HepG2 (cell line): ENCODE data around the gene TENT5A. TPM values are rescaled to one million over a fixed set of nuclear protein-coding genes. Genes with fewer than 3 reads are reported as not detected.
A peak's percentile ranks its signal among the peaks of the same experiment; 100 is the strongest.

ENCODE experiments used
- ATAC-seq: fragments of 200-7000 bp; cut with Tn5 transposase; 3 replicates; pipeline ENCODE4 v1.9.1; 2020; ENCODE audit warnings: mild to moderate bottlenecking, moderate library complexity
- BruUV-seq: library from RNA; stranded (reverse); fragments of 400-500 nt; replicated peaks from 2 replicates; lab custom pipeline; 2021; lab: Mats Ljungman, UMichigan
- CTCF ChIA-PET: fragments of 300-600 bp; formaldehyde crosslinking; extraction: SDS; loops from one replicate; lab custom pipeline; 2021; ENCODE audit warnings: low total read pairs, inconsistent platforms, low intra/inter-chr PET ratio; lab: Yijun Ruan, JAX
- POLR2A ChIA-PET: fragments of 350-600 bp; sonication (Branson Sonifier 250); formaldehyde crosslinking; loops from one replicate; lab custom pipeline; 2020; ENCODE audit warnings: antibody characterized with exemption, inconsistent platforms; lab: Yijun Ruan, JAX
- DNase-seq: peaks from one replicate; pipeline ENCODE4 v3.0.0-alpha.2; 2015; ENCODE audit warnings: low spot score
- FAIRE-seq: peaks from 3 replicates; lab custom pipeline; 2011; peaks lifted over from hg19 to GRCh38; lab: Jason Lieb, UNC
- H2AFZ ChIP-seq: one replicate; pipeline ENCODE4 v1.6.1; 2011; ENCODE audit warnings: low read length, inconsistent platforms
- H3K27ac ChIP-seq: fragments of 300-600 bp; 3 replicates; pipeline ENCODE4 v1.8.0; 2011; ENCODE audit warnings: mixed run types, mild to moderate bottlenecking, mixed read lengths, low read length, inconsistent platforms; ENCODE audit not compliant: insufficient read depth; ENCODE audit errors: extremely low read length
- H3K27me3 ChIP-seq, 2 experiments: fragments of 200-600 bp in 1 of 2; 2 replicates in 1 of 2; 3 replicates in 1 of 2; pipeline versions ENCODE4 v1.6.0 to v1.8.0; 2011; ENCODE audit warnings: low read length in 2 of 2, mild to moderate bottlenecking in 2 of 2, moderate library complexity in 2 of 2, inconsistent platforms in 1 of 2; ENCODE audit not compliant: insufficient read depth in 2 of 2, control insufficient read depth in 1 of 2
- H3K36me3 ChIP-seq, 2 experiments: fragments of 200-600 bp in 1 of 2; replicated peaks in 1 of 2; 2 replicates in 1 of 2; 3 replicates in 1 of 2; pipeline versions ENCODE4 v1.5.1 to v1.8.0; 2011; ENCODE audit warnings: low read length in 2 of 2, inconsistent platforms in 1 of 2; ENCODE audit not compliant: insufficient read depth in 2 of 2, control insufficient read depth in 1 of 2
- H3K4me1 ChIP-seq: 2 replicates; pipeline ENCODE4 v1.5.1; 2012; ENCODE audit warnings: low read length, inconsistent platforms; ENCODE audit not compliant: insufficient read depth
- H3K4me2 ChIP-seq: 2 replicates; pipeline ENCODE4 v1.6.0; 2011; ENCODE audit warnings: low read depth, low read length, inconsistent platforms
- H3K4me3 ChIP-seq, 3 experiments: fragments of 200-600 bp in 1 of 3; sonication (generic), shearing (Covaris generic) in 1 of 3; replicated peaks in 1 of 3; 2 replicates each; pipeline ENCODE4 v1.5.1; 2011 to 2016; ENCODE audit warnings: low read length in 3 of 3, inconsistent platforms in 2 of 3, low read depth in 2 of 3, mild to moderate bottlenecking in 2 of 3, control low read depth in 1 of 3, mixed read lengths in 1 of 3; ENCODE audit not compliant: insufficient read depth in 1 of 3
- H3K79me2 ChIP-seq: one replicate; pipeline ENCODE4 v1.6.1; 2011; ENCODE audit warnings: low read length, inconsistent platforms; ENCODE audit not compliant: insufficient read depth
- H3K9ac ChIP-seq: 2 replicates; pipeline ENCODE4 v1.6.0; 2011; ENCODE audit warnings: mild to moderate bottlenecking, low read depth, low read length, inconsistent platforms; ENCODE audit not compliant: insufficient read depth
- H3K9me3 ChIP-seq: 2 replicates; pipeline ENCODE4 v1.5.1; 2012; ENCODE audit warnings: mild to moderate bottlenecking, low read length
- H4K20me1 ChIP-seq: 2 replicates; pipeline ENCODE4 v1.6.0; 2011; ENCODE audit warnings: inconsistent platforms, mild to moderate bottlenecking, low read length, moderate library complexity; ENCODE audit not compliant: insufficient read depth
- ARID3A ChIP-seq: IDR thresholded peaks from 2 replicates; pipeline ENCODE4 v1.6.1; 2012; ENCODE audit warnings: low read depth, low read length, improper control_type of control experiment
- CAMTA2 ChIP-seq: sonication (generic); formaldehyde crosslinking; IDR thresholded peaks from 2 replicates; pipeline ENCODE4 v1.4.0; 2020; ENCODE audit warnings: mild to moderate bottlenecking, missing genetic modification reagents, borderline replicate concordance
- DDIT3 ChIP-seq: sonication (generic); formaldehyde crosslinking; IDR thresholded peaks from 2 replicates; pipeline ENCODE4 v1.4.0; 2020; ENCODE audit warnings: mild to moderate bottlenecking, missing genetic modification reagents
- FOXM1 ChIP-seq: sonication (generic); formaldehyde crosslinking; IDR thresholded peaks from 2 replicates; pipeline ENCODE4 v1.5.0; 2020; ENCODE audit warnings: missing genetic modification reagents
- NFE2L2 ChIP-seq: fragments of 150-350 bp; IDR thresholded peaks from 2 replicates; pipeline ENCODE4 v1.6.1; 2014; ENCODE audit warnings: low read length
- NR2F1 ChIP-seq, 2 experiments: fragments of 450-650 bp in 1 of 2; formaldehyde crosslinking in 1 of 2; IDR thresholded peaks; 2 replicates each; pipeline versions ENCODE4 v1.5.0 to v1.6.1; 2016 to 2020; ENCODE audit warnings: mild to moderate bottlenecking in 1 of 2, missing compliant biosample characterization in 1 of 2, missing genetic modification reagents in 1 of 2, moderate library complexity in 1 of 2
- NR2F6 ChIP-seq, 2 experiments: IDR thresholded peaks; 2 replicates each; pipeline ENCODE4 v1.6.1; 2016; ENCODE audit warnings: antibody characterized with exemption in 1 of 2, mild to moderate bottlenecking in 1 of 2
- RXRB ChIP-seq: IDR thresholded peaks from 2 replicates; pipeline ENCODE4 v1.6.1; 2016; ENCODE audit warnings: borderline replicate concordance, missing genetic modification reagents, missing compliant biosample characterization
- XRCC5 ChIP-seq: fragments of 200-400 bp; formaldehyde crosslinking; optimal IDR thresholded peaks from 2 replicates; pipeline ENCODE3; 2017; ENCODE audit warnings: mild to moderate bottlenecking, low read length
- ZNF263 ChIP-seq: sonication (generic); formaldehyde crosslinking; IDR thresholded peaks from 2 replicates; pipeline ENCODE4 v1.4.0; 2020; ENCODE audit warnings: missing genetic modification reagents
- ZNF337 ChIP-seq: sonication (generic); formaldehyde crosslinking; IDR thresholded peaks from 2 replicates; pipeline ENCODE4 v1.5.1; 2020; ENCODE audit warnings: missing genetic modification reagents, low read depth, mild to moderate bottlenecking, borderline replicate concordance
- ZNF354B ChIP-seq: sonication (generic); formaldehyde crosslinking; IDR thresholded peaks from 2 replicates; pipeline ENCODE4 v1.8.0; 2022; ENCODE audit warnings: mild to moderate bottlenecking, missing genetic modification reagents
- ZNF556 ChIP-seq: sonication (generic); formaldehyde crosslinking; IDR thresholded peaks from 2 replicates; pipeline ENCODE4 v1.4.0; 2020; ENCODE audit warnings: mild to moderate bottlenecking, missing genetic modification reagents, borderline replicate concordance
- ZNF670 ChIP-seq: sonication (generic); formaldehyde crosslinking; IDR thresholded peaks from 2 replicates; pipeline ENCODE4 v1.8.0; 2022; ENCODE audit warnings: mild to moderate bottlenecking, missing genetic modification reagents, borderline replicate concordance
- ZNF749 ChIP-seq: sonication (generic); formaldehyde crosslinking; IDR thresholded peaks from 2 replicates; pipeline ENCODE4 v1.8.0; 2022; ENCODE audit warnings: mild to moderate bottlenecking, missing genetic modification reagents, moderate library complexity, borderline replicate concordance
- WGBS: methylation state at CpG from one replicate; pipeline ENCODE4 v1.1.6; 2017; ENCODE audit warnings: low lambda C conversion rate; 5-methylcytosine and 5-hydroxymethylcytosine counted together
- in situ Hi-C: cut with HindIII; loops from 2 replicates; pipeline ENCODE4 v1.10.0; 2017; ENCODE audit warnings: low pct_unique_long_range_greater_than_20kb; ENCODE audit not compliant: extremely low pct_ligation_motif_present
- intact Hi-C: fragments of 100-400 bp; cut with micrococcal nuclease; formaldehyde crosslinking; loops from one replicate; pipeline ENCODE4 v1.10.0; 2022; ENCODE audit not compliant: unreplicated experiment
- polyA plus RNA-seq, 8 experiments: library from polyadenylated mRNA; depleted of rRNA in 3 of 8; stranded (reverse) in 7 of 8; unstranded in 1 of 8; fragments of >200 nt; fragmentation: Illumina TruSeq in 4 of 8; extraction: Trizol in 4 of 8; gene quantifications; 2 replicates each; pipeline versions ENCODE4 v1.2.1 to v1.2.3, GENCODE V29; 2011 to 2016; ENCODE audit warnings: low read depth in 4 of 8, missing spikeins in 1 of 8, mixed read lengths in 1 of 8; ENCODE audit not compliant: insufficient read depth in 1 of 8
- total RNA-seq, 5 experiments: library from RNA; depleted of rRNA; stranded (reverse); fragments of >200 nt; fragmentation: Illumina TruSeq; extraction: Trizol; gene quantifications; 2 replicates each; pipeline ENCODE4 v1.2.3, GENCODE V29; 2016; ENCODE audit warnings: low read depth in 1 of 5
- TF ChIP-seq, protein P1 (sequence below): IDR thresholded peaks from 2 replicates; pipeline ENCODE4 v1.6.1; 2016; ENCODE audit warnings: low read depth, missing genetic modification reagents, missing compliant biosample characterization
- TF ChIP-seq, protein P2 (sequence below): sonication (generic); formaldehyde crosslinking; IDR thresholded peaks from 2 replicates; pipeline ENCODE4 v1.8.0; 2023; ENCODE audit warnings: mild to moderate bottlenecking, missing genetic modification reagents

Gene TENT5A
- total and polyA plus RNA-seq, 2 of the 13 experiments (the other 11 are each of a cell fraction or from before 2014, with no cell fraction given): 8.0 to 13.8 TPM

DNA sequence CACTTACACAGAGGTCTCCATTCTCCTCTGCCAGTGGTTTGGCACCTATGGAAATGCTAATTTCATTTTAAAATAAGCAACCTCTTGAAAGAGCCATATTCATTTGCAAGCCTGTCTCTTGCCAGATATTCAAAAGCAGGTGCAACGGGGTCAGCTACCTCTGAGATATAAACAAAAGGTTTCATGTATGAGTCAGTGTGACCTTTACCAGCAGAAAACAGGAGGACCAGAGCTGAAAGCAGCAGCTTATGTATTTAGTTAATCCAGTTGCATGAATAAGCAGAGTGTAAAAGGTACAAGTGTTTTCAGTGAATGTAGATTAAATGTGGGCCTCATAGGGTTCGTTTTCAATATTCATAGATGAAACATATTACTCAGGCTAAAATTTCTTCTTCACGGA, 56.0 kb downstream of the TENT5A start:
- peak; percentile 56; the same call in 2 of the 3 replicates for ATAC-seq
- FAIRE-seq: no peak
- peak; percentile 25 for DNase-seq
- no peak overlapping the region for H2AFZ ChIP-seq
- POLR2A ChIA-PET: no interaction called here
- H3K79me2 ChIP-seq: no peaks in the 10 kb centered on the region
- CTCF ChIA-PET: no interaction called here
- BruUV-seq: no TSS peak
- 0% methylated on average over 3 of the region's 3 CpGs for WGBS
- H3K27ac ChIP-seq: no peak overlapping the region
- no peak overlapping the region for H3K9ac ChIP-seq
- no peaks in the 10 kb centered on the region for H3K36me3 ChIP-seq
- intact Hi-C loops (no loop called here), in situ Hi-C loops (no loop called here)
- H3K4me1 ChIP-seq: peaks cover 11% of the 10 kb centered on the region; the same call in 1 of the 2 replicates
- no peaks in the 10 kb centered on the region for H4K20me1 ChIP-seq
- H3K4me2 ChIP-seq: no peak overlapping the region; the same call in 1 of the 2 replicates
- no peak overlapping the region for H3K4me3 ChIP-seq
- no peaks in the 10 kb centered on the region for H3K9me3 ChIP-seq
- no peaks in the 10 kb centered on the region for H3K27me3 ChIP-seq
- TF ChIP-seq RXRB: peak; percentile 26; the same call in 1 of the 2 replicates
- TF ChIP-seq ARID3A: no peak
- no peak for TF ChIP-seq ZNF556 (CRISPR knock-in tag)
- TF ChIP-seq ZNF670 (CRISPR knock-in tag): no peak
- TF ChIP-seq NR2F1 (CRISPR knock-in tag; IDR thresholded peaks at IDR 0.05): peak in 1 of 2 experiments; percentile 42; a peak in 1 of 4 replicates
- TF ChIP-seq XRCC5: no peak
- TF ChIP-seq, protein P1, sequence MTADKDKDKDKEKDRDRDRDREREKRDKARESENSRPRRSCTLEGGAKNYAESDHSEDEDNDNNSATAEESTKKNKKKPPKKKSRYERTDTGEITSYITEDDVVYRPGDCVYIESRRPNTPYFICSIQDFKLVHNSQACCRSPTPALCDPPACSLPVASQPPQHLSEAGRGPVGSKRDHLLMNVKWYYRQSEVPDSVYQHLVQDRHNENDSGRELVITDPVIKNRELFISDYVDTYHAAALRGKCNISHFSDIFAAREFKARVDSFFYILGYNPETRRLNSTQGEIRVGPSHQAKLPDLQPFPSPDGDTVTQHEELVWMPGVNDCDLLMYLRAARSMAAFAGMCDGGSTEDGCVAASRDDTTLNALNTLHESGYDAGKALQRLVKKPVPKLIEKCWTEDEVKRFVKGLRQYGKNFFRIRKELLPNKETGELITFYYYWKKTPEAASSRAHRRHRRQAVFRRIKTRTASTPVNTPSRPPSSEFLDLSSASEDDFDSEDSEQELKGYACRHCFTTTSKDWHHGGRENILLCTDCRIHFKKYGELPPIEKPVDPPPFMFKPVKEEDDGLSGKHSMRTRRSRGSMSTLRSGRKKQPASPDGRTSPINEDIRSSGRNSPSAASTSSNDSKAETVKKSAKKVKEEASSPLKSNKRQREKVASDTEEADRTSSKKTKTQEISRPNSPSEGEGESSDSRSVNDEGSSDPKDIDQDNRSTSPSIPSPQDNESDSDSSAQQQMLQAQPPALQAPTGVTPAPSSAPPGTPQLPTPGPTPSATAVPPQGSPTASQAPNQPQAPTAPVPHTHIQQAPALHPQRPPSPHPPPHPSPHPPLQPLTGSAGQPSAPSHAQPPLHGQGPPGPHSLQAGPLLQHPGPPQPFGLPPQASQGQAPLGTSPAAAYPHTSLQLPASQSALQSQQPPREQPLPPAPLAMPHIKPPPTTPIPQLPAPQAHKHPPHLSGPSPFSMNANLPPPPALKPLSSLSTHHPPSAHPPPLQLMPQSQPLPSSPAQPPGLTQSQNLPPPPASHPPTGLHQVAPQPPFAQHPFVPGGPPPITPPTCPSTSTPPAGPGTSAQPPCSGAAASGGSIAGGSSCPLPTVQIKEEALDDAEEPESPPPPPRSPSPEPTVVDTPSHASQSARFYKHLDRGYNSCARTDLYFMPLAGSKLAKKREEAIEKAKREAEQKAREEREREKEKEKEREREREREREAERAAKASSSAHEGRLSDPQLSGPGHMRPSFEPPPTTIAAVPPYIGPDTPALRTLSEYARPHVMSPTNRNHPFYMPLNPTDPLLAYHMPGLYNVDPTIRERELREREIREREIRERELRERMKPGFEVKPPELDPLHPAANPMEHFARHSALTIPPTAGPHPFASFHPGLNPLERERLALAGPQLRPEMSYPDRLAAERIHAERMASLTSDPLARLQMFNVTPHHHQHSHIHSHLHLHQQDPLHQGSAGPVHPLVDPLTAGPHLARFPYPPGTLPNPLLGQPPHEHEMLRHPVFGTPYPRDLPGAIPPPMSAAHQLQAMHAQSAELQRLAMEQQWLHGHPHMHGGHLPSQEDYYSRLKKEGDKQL (CRISPR knock-in tag): no peak
- TF ChIP-seq ZNF337 (CRISPR knock-in tag): no peak
- TF ChIP-seq FOXM1 (CRISPR knock-in tag): no peak
- TF ChIP-seq ZNF263 (CRISPR knock-in tag): no peak
- no peak for TF ChIP-seq ZNF354B
- TF ChIP-seq, protein P2, sequence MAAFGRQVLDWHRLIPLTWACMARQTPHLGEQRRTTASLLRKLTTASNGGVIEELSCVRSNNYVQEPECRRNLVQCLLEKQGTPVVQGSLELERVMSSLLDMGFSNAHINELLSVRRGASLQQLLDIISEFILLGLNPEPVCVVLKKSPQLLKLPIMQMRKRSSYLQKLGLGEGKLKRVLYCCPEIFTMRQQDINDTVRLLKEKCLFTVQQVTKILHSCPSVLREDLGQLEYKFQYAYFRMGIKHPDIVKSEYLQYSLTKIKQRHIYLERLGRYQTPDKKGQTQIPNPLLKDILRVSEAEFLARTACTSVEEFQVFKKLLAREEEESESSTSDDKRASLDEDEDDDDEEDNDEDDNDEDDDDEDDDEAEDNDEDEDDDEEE: no peak
- no peak for TF ChIP-seq DDIT3 (CRISPR knock-in tag)
- no peak for TF ChIP-seq CAMTA2
- peak; percentile 46; the same call in 1 of the 2 replicates for TF ChIP-seq NR2F6 (IDR thresholded peaks at IDR 0.05)
- peak; percentile 19; the same call in 1 of the 2 replicates for TF ChIP-seq NR2F6 (CRISPR knock-in tag; IDR thresholded peaks at IDR 0.05)
- TF ChIP-seq NFE2L2: no peak
- no peak for TF ChIP-seq ZNF749 (CRISPR knock-in tag)
